Esophagus squamous epithelium (tissue), 5 donors: ENCODE measurements around the gene ALPK3. TPM values are rescaled to one million over a fixed set of nuclear protein-coding genes. Genes with fewer than 3 reads are reported as not detected.

ENCODE experiments used
- DNase-seq: peaks from one replicate; lab custom pipeline; 2025; lab: John Stamatoyannopoulos, UW
- H3K27ac ChIP-seq, 4 donors: fragments of 200-600 bp; sonication (generic); one replicate each; pipeline ENCODE4 v1.5.1; 2016 to 2019; ENCODE audit warnings: mild to moderate bottlenecking in 1 of 4
- H3K27me3 ChIP-seq, 4 donors: fragments of 200-600 bp; sonication (generic); 1 replicate in 3 of 4; 2 replicates in 1 of 4; pipeline versions ENCODE4 v1.5.1 to v1.6.0; 2017 to 2021; ENCODE audit warnings: antibody characterized with exemption in 1 of 4
- H3K36me3 ChIP-seq, 3 donors: fragments of 200-600 bp; sonication (generic); one replicate each; pipeline ENCODE4 v1.5.1; 2016 to 2019
- H3K4me1 ChIP-seq, 3 donors: fragments of 200-600 bp; sonication (generic); one replicate each; pipeline ENCODE4 v1.5.1; 2017 to 2019
- H3K4me3 ChIP-seq, 4 donors: fragments of 200-600 bp; sonication (generic); 1 replicate in 3 of 4; 2 replicates in 1 of 4; pipeline ENCODE4 v1.5.1; 2016 to 2019; ENCODE audit warnings: mild to moderate bottlenecking in 2 of 4, moderate library complexity in 1 of 4
- H3K9me3 ChIP-seq, 3 donors: fragments of 200-600 bp; sonication (generic); one replicate each; pipeline ENCODE4 v1.5.1; 2016 to 2019
- CTCF ChIP-seq, 6 experiments: fragments of 450-650 bp in 4 of 6; fragments of 200-600 bp in 2 of 6; sonication (generic) in 2 of 6; IDR thresholded peaks; one replicate each; pipeline ENCODE4 v1.5.1; 2016 to 2019; ENCODE audit warnings: antibody characterized with exemption in 6 of 6, mild to moderate bottlenecking in 4 of 6, moderate library complexity in 4 of 6
- POLR2A ChIP-seq, 4 donors: fragments of 450-650 bp; IDR thresholded peaks; one replicate each; pipeline ENCODE4 v1.6.1; 2017; ENCODE audit warnings: antibody characterized with exemption in 4 of 4, mild to moderate bottlenecking in 4 of 4, moderate library complexity in 3 of 4
- WGBS, 2 donors: methylation state at CpG; one replicate each; pipeline ENCODE4 v1.1.5; 2018; 5-methylcytosine and 5-hydroxymethylcytosine counted together
- intact Hi-C: fragments of 100-400 bp; cut with DNase I; formaldehyde crosslinking; loops from one replicate; pipeline ENCODE4 v1.15.0; 2022
- total RNA-seq, 4 donors: library from RNA; depleted of rRNA; stranded (reverse); fragments of >200 nt; gene quantifications; one replicate each; pipeline ENCODE4 v1.1.0, GENCODE V29; 2016
- donor health status: DM: yes; HTN: yes; CAD: no.

ALPK3 gene
- total RNA-seq, 4 donors from 2014 or later, result 1.8 to 4.2 (median 2.7) TPM

GRCh38 chr15:84826369-84826823 is 9.2 kb downstream of the ALPK3 start:
- TF ChIP-seq CTCF (IDR thresholded peaks at IDR 0.05) (peak in 4 of 6 experiments; percentile 30 to 60 (median 46)), POLR2A (IDR thresholded peaks at IDR 0.05) (no peak)
- H3K27me3 ChIP-seq, result no peaks in the 10 kb centered on the region
- DNase-seq, result no peak
- peaks cover 0 to 58% (median 10%) of the 10 kb centered on the region in 3 donors for H3K4me1 ChIP-seq
- intact Hi-C loops, result no loop called here
- H3K9me3 ChIP-seq, result no peaks in the 10 kb centered on the region
- H3K4me3 ChIP-seq, result no peak overlapping the region
- 61 to 79% methylated on average over 4 to 6 of the region's 6 CpGs for WGBS, 2 donors
- H3K36me3 ChIP-seq, result no peaks in the 10 kb centered on the region
- H3K27ac ChIP-seq, result peak overlapping the region in 2 of 4 donors; percentile 34 to 57

GRCh38 chr15:84827246-84827645 is 10.1 kb downstream of the ALPK3 start:
- Histone ChIP-seq H3K4me1 (peaks cover 0 to 50% (median 10%) of the 10 kb centered on the region in 3 donors), H3K9me3 (no peaks in the 10 kb centered on the region), H3K36me3 (no peaks in the 10 kb centered on the region), H3K27me3 (no peaks in the 10 kb centered on the region), H3K4me3 (no peak overlapping the region), H3K27ac (peak overlapping the region in 1 of 4 donors; percentile 3)
- intact Hi-C loops, result no loop called here
- DNase-seq, result no peak
- 92% methylated on average over 9 of the region's 9 CpGs; no CpG with 5 or more reads in 1 of the 2 donors for WGBS, 2 donors
- no peak for TF ChIP-seq CTCF (IDR thresholded peaks at IDR 0.05)
- no peak for TF ChIP-seq POLR2A (IDR thresholded peaks at IDR 0.05)

GRCh38 chr15:84828086-84828908 is 11.1 kb downstream of the ALPK3 start:
- WGBS, 2 donors, result 71 to 73% methylated on average over 14 of the region's 14 CpGs
- no peak for DNase-seq
- H3K27ac ChIP-seq, result peak overlapping the region in 3 of 4 donors; percentile 5 to 39 (median 7)

DNA sequence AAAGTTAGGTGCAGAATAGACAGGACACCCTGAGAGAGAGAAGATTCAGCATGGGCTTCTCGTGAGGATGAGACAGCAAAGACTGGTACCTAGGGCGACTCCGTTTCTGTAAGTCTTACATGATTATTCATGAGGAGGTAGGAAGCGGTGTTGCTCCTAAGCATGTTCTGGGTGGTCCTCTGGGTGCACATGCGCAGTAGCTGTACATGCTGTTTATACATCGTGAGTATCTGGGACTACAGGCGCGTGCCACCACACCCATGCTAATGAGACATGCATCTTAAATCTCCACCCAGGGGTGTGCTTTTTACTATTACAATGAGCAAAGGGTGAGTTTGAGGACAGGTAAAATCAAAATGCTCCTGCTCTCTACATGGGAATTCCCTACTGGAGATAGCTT is 12.3 kb downstream of the ALPK3 start:
- no peaks in the 10 kb centered on the region for H3K36me3 ChIP-seq
- no peak for TF ChIP-seq POLR2A (IDR thresholded peaks at IDR 0.05)
- TF ChIP-seq CTCF (IDR thresholded peaks at IDR 0.05), result no peak
- DNase-seq, result no peak
- H3K27ac ChIP-seq, result no peak overlapping the region
- H3K4me1 ChIP-seq, result peaks cover 0 to 40% (median 5%) of the 10 kb centered on the region in 3 donors
- H3K27me3 ChIP-seq, result no peaks in the 10 kb centered on the region
- intact Hi-C loops, result no loop called here
- no peak overlapping the region for H3K4me3 ChIP-seq
- 70 to 77% methylated on average over 8 of the region's 8 CpGs for WGBS, 2 donors
- H3K9me3 ChIP-seq, result no peaks in the 10 kb centered on the region

More at GRCh38 chr15:84828086-84828908, 11.1 kb downstream of the ALPK3 start:
- peaks cover 0 to 43% (median 10%) of the 10 kb centered on the region in 3 donors for H3K4me1 ChIP-seq
- intact Hi-C loops, result no loop called here
- H3K9me3 ChIP-seq, result no peaks in the 10 kb centered on the region
- no peaks in the 10 kb centered on the region for H3K27me3 ChIP-seq
- TF ChIP-seq POLR2A (IDR thresholded peaks at IDR 0.05), result no peak
- TF ChIP-seq CTCF (IDR thresholded peaks at IDR 0.05), result no peak
- H3K36me3 ChIP-seq, result no peaks in the 10 kb centered on the region
- H3K4me3 ChIP-seq, result no peak overlapping the region

DNA sequence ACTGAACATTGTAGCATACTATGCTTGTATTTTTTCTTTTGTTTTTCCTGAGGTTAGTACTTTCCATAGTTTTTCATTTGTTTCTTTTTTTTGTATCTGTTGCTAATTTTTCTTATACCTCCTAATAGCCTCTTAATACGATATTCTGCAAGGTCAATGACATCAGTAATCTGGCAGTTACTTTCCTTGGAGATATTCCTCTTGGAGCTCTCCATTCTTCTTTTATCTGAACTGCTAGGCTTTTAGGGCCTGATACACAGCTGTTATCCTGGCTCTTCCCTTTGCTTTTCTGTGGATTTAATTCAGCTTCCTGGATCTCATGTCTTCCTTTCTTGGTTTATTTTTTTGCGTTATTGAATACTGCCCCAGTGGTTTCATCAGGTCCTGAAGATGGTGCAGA is 12.9 kb downstream of the ALPK3 start:
- intact Hi-C loops, result no loop called here
- no peaks in the 10 kb centered on the region for H3K27me3 ChIP-seq
- H3K4me3 ChIP-seq, result no peak overlapping the region
- no peak for DNase-seq
- peaks cover 0 to 40% (median 0%) of the 10 kb centered on the region in 3 donors for H3K4me1 ChIP-seq
- H3K27ac ChIP-seq, result no peak overlapping the region
- TF ChIP-seq CTCF (IDR thresholded peaks at IDR 0.05), result no peak
- no peak for TF ChIP-seq POLR2A (IDR thresholded peaks at IDR 0.05)
- 81 to 85% methylated on average over 2 of the region's 2 CpGs for WGBS, 2 donors
- no peaks in the 10 kb centered on the region for H3K36me3 ChIP-seq
- H3K9me3 ChIP-seq, result no peaks in the 10 kb centered on the region
